Heart right ventricle (tissue), 16 donors: Measurements from ENCODE around the gene PDE7B. TPM values are rescaled to one million over a fixed set of nuclear protein-coding genes. Genes with fewer than 3 reads are reported as not detected.
"Not testable (repeated sequence)": the region's sequence is repeated elsewhere in the genome, so short reads cannot be mapped to it uniquely, and the experiment has no call there.

Experiments used
- ATAC-seq, 8 donors: fragments of 200-7000 bp; cut with Tn5 transposase; one replicate each; pipeline ENCODE4 v1.9.1; 2020; ENCODE audit warnings: mild to moderate bottlenecking in 8 of 8, moderate library complexity in 8 of 8, moderate number of reproducible peaks in 1 of 8
- DNase-seq, 2 donors: peaks; one replicate each; pipeline ENCODE4 v3.0.0-alpha.2; 2020
- H3K27ac ChIP-seq, 10 donors: fragments of 200-600 bp; sonication (generic) in 2 of 10; one replicate each; pipeline versions ENCODE4 v1.5.0 to v1.8.0; 2020 to 2022; ENCODE audit warnings: mild to moderate bottlenecking in 3 of 10
- H3K27me3 ChIP-seq, 7 donors: fragments of 200-600 bp; one replicate each; pipeline ENCODE4 v1.8.0; 2021 to 2022; ENCODE audit warnings: mild to moderate bottlenecking in 2 of 7
- H3K36me3 ChIP-seq, 9 donors: fragments of 200-600 bp; sonication (generic) in 1 of 9; one replicate each; pipeline versions ENCODE4 v1.5.0 to v1.8.0; 2020 to 2022; ENCODE audit warnings: mild to moderate bottlenecking in 2 of 9
- H3K4me1 ChIP-seq, 9 donors: fragments of 200-600 bp; sonication (generic) in 1 of 9; one replicate each; pipeline versions ENCODE4 v1.5.0 to v1.8.0; 2020 to 2022; ENCODE audit warnings: mild to moderate bottlenecking in 4 of 9
- H3K4me3 ChIP-seq, 10 donors: fragments of 200-600 bp; sonication (generic) in 2 of 10; one replicate each; pipeline versions ENCODE4 v1.5.0 to v1.8.0; 2020 to 2022; ENCODE audit warnings: mild to moderate bottlenecking in 7 of 10, moderate library complexity in 2 of 10
- H3K9me3 ChIP-seq, 11 donors: fragments of 200-600 bp in 10 of 11; sonication (generic) in 2 of 11; one replicate each; pipeline versions ENCODE4 v1.5.0 to v1.8.0; 2013 to 2022; ENCODE audit warnings: mild to moderate bottlenecking in 2 of 11, control low read depth in 1 of 11, moderate library complexity in 1 of 11
- WGBS, 2 donors: extraction: QIAGEN DNeasy Blood & Tissue Kit; methylation state at CpG; one replicate each; pipeline ENCODE4 v1.1.7; 2013; ENCODE audit warnings: inconsistent platforms in 1 of 2; 5-methylcytosine and 5-hydroxymethylcytosine counted together
- intact Hi-C, 10 donors: fragments of 100-400 bp; cut with DNase I; formaldehyde crosslinking; loops; one replicate each; pipeline versions ENCODE4 v1.11.1 to v1.14.2; 2022
- polyA plus RNA-seq, 2 donors: library from polyadenylated mRNA; stranded (reverse); fragments of 200-250 nt; gene quantifications; one replicate each; pipeline ENCODE4 v1.2.3, GENCODE V29; 2013
- total RNA-seq, 10 donors: library from RNA; stranded (reverse); fragmentation: NEBNext Ultra II Directional in 3 of 10; extraction: Animal tissue kit (Norgen Biotek cat#: 25700) in 3 of 10; gene quantifications; one replicate each; pipeline versions ENCODE4 v1.2.1 to v1.2.4, GENCODE V29; 2021 to 2023
- TF ChIP-seq, protein P1 (sequence below), 9 donors: fragments of 200-600 bp; sonication (generic) in 2 of 9; IDR thresholded peaks; one replicate each; pipeline versions ENCODE4 v1.5.0 to v1.8.0; 2021 to 2022; ENCODE audit warnings: antibody characterized with exemption in 9 of 9, mild to moderate bottlenecking in 5 of 9, moderate library complexity in 1 of 9
- donor health status: Arrhythmogenic right ventricular cardiomyopathy.
- donor health status: ischemic (EF 13 %, LVEDD 7.1; RV severe dilation, severe dysfunction).
- donor health status: healthy with polysubstance abuse.
- donor health status: DM: no; HTN: yes; CAD: no.
- donor health status: DM: no; HTN: no; CAD: no.
- donor health status: ischemic (EF 25% LVEDD 6.9; RV normal size, moderate dysfunction).
- donor health status: ischemic (EF 25% LVEDD 5.7; RV mildly dilated, moderate dysfunction).
- donor health status: healthy.
- donor health status: DM: yes; HTN: yes; CAD: no.
- donor health status: Ischemic cardiomyopathy.
- donor health status: ischemic (EF 35%, LVEDD 5.7; RV mildly dilated, moderate dysfunction).
- donor health status: nonischemic (EF 11% LVEDD 7.7; RV severe dilation, severe dysfunction).
- donor health status: DM: yes; HTN: yes; CAD: no.
- donor health status: PGD.
- donor health status: ischemic (EF 29% LVEDD 5.4; RV normal size, mild dysfunction).
- donor health status: nonischemic (EF 23%, LVEDD 6.1; RV moderate dilation, normal function).

The PDE7B gene
- total and polyA plus RNA-seq, 12 donors, result 3.7 to 19.6 (median 10.8) TPM

- TF ChIP-seq, protein P1, sequence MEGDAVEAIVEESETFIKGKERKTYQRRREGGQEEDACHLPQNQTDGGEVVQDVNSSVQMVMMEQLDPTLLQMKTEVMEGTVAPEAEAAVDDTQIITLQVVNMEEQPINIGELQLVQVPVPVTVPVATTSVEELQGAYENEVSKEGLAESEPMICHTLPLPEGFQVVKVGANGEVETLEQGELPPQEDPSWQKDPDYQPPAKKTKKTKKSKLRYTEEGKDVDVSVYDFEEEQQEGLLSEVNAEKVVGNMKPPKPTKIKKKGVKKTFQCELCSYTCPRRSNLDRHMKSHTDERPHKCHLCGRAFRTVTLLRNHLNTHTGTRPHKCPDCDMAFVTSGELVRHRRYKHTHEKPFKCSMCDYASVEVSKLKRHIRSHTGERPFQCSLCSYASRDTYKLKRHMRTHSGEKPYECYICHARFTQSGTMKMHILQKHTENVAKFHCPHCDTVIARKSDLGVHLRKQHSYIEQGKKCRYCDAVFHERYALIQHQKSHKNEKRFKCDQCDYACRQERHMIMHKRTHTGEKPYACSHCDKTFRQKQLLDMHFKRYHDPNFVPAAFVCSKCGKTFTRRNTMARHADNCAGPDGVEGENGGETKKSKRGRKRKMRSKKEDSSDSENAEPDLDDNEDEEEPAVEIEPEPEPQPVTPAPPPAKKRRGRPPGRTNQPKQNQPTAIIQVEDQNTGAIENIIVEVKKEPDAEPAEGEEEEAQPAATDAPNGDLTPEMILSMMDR (IDR thresholded peaks at IDR 0.05), result no peak
These were observed 286.4 kb downstream of the PDE7B start for GRCh38 chr6:136137739-136138402.

GRCh38 chr6:136139111-136139510, 287.6 kb downstream of the PDE7B start:
- H3K4me3 ChIP-seq, H3K27ac ChIP-seq, H3K27me3 ChIP-seq, H3K36me3 ChIP-seq, DNase-seq, intact Hi-C loops, ATAC-seq: not testable (repeated sequence)
- Histone ChIP-seq H3K4me1 (peaks cover 0 to 36% (median 15%) of the 10 kb centered on the region in 9 donors), H3K9me3 (peaks cover 0 to 25% (median 0%) of the 10 kb centered on the region in 11 donors)
- WGBS, 2 donors, result 93 to 95% methylated on average over 5 of the region's 6 CpGs

More at GRCh38 chr6:136137739-136138402, 286.4 kb downstream of the PDE7B start:
- peak overlapping the region in 7 of 10 donors; percentile 5 to 62 (median 37) for H3K27ac ChIP-seq
- no peak for DNase-seq
- ATAC-seq, result no peak
- peaks cover 0 to 22% (median 0%) of the 10 kb centered on the region in 11 donors for H3K9me3 ChIP-seq
- no peaks in the 10 kb centered on the region for H3K27me3 ChIP-seq
- H3K4me1 ChIP-seq, result peaks cover 0 to 36% (median 15%) of the 10 kb centered on the region in 9 donors
- intact Hi-C loops, result no loop called here
- WGBS, 2 donors, result 79 to 87% methylated on average over 3 of the region's 3 CpGs
- no peak overlapping the region for H3K4me3 ChIP-seq
- no peaks in the 10 kb centered on the region for H3K36me3 ChIP-seq

DNA sequence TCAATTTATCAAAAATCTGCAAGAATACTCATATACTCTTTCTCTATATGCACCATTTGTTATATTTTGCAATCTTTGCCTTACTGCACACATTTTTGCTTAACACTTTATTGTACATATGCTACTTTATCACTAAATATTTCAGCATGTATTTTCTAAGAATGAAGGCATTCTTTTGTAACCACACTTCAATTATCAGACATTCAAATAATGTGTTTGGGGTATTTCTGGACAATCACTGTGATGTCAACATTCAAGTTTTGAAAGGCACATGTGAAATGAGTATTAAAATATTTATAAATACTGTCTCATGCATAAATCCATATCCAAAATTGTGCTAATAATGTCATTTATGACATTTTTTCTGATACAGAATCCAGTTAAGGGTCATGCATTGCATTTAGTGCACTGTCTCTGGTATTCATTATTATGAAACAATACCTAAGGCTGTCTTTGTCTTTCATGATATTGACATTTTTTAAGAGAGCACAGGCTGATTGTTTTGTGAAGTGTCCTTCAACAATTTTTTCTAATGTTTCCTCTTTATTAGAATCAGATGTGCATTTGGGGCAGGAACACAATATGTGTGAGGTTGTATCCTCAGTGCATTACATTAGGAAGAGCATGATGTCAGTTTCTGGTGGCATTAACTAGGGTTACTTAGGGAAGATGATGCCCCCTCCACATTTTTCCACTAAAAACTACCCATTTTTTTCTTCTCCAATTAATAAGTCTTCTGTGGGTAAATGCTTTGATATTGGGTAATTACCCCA, 292.9 kb downstream of the PDE7B start:
- ATAC-seq, result no peak
- DNase-seq, result no peak
- H3K27ac ChIP-seq, result peak overlapping the region in 1 of 10 donors; percentile 19
- intact Hi-C loops, result loop anchor here in 1 of 10 donors (5.0 kb wide), 1 partner anchor 37 kb away; no protein-coding TSS in a partner anchor
- H3K36me3 ChIP-seq, result peaks cover 0 to 20% (median 0%) of the 10 kb centered on the region in 9 donors
- H3K4me3 ChIP-seq, result no peak overlapping the region
- no peaks in the 10 kb centered on the region for H3K27me3 ChIP-seq
- H3K9me3 ChIP-seq, result peaks cover 0 to 22% (median 0%) of the 10 kb centered on the region in 11 donors
- peaks cover 3 to 42% (median 20%) of the 10 kb centered on the region in 9 donors for H3K4me1 ChIP-seq
- TF ChIP-seq, protein P1 (IDR thresholded peaks at IDR 0.05), result no peak

- intact Hi-C loops, result loop anchor here in 1 of 10 donors (5.0 kb wide), 1 partner anchor 39 kb away; no protein-coding TSS in a partner anchor
These were observed 294.6 kb downstream of the PDE7B start for GRCh38 chr6:136146130-136146529.

More at GRCh38 chr6:136146130-136146529, 294.6 kb downstream of the PDE7B start:
- 31 to 38% methylated on average over 2 of the region's 2 CpGs for WGBS, 2 donors
- Histone ChIP-seq H3K27me3 (no peaks in the 10 kb centered on the region), H3K9me3 (peaks cover 0 to 16% (median 0%) of the 10 kb centered on the region in 11 donors), H3K4me3 (no peak overlapping the region), H3K27ac (peak overlapping the region; percentile 2 to 65 (median 54)), H3K4me1 (peaks cover 3 to 53% (median 20%) of the 10 kb centered on the region in 9 donors), H3K36me3 (peaks cover 0 to 34% (median 2%) of the 10 kb centered on the region in 9 donors)
- peak in 7 of 8 donors; percentile 40 to 77 (median 63) for ATAC-seq
- TF ChIP-seq, protein P1 (IDR thresholded peaks at IDR 0.05), result no peak
- no peak for DNase-seq
